Measurements from ENCODE around the gene INCA1.

DNA sequence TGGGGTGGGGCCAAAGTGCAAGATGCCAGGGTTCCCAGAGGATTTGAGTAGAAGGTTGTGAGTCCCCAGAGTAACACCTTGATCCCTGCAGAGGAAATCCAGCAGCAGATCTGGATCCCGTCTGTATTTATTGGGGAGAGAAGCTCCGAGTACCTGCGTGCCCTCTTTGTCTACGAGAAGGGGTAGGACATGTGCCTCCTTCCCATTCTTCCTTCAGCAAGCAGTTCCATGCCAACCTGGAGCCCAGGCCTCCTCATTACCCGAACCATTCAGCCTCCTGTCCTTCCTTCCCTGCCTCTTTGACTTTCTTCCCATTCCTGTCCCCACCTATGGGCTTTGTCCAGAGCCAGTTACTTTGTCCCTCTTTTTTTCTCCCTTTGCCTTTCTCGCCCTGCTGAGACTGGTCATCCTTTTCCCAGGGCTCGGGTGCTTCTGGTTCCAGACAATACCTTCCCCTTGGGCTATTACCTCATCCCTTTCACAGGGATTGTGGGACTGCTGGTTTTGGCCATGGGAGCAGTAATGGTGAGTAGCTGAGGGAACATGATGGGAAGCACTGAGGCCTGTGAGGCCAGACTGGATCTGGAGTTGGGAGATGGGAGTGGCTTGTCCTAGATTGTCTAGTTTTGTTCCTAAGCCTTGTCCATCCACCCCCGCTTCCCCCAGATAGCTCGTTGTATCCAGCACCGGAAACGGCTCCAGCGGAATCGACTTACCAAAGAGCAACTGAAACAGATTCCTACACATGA lies 54.4 kb downstream of the INCA1 start:
- TF ChIP-seq, protein P1, sequence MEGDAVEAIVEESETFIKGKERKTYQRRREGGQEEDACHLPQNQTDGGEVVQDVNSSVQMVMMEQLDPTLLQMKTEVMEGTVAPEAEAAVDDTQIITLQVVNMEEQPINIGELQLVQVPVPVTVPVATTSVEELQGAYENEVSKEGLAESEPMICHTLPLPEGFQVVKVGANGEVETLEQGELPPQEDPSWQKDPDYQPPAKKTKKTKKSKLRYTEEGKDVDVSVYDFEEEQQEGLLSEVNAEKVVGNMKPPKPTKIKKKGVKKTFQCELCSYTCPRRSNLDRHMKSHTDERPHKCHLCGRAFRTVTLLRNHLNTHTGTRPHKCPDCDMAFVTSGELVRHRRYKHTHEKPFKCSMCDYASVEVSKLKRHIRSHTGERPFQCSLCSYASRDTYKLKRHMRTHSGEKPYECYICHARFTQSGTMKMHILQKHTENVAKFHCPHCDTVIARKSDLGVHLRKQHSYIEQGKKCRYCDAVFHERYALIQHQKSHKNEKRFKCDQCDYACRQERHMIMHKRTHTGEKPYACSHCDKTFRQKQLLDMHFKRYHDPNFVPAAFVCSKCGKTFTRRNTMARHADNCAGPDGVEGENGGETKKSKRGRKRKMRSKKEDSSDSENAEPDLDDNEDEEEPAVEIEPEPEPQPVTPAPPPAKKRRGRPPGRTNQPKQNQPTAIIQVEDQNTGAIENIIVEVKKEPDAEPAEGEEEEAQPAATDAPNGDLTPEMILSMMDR (IDR thresholded peaks at IDR 0.05; ENCODE audit: extremely low read depth in 1 of 2, insufficient read depth in 1 of 2, low read depth in 1 of 2, low read length in 2 of 2) = no peak
- TF ChIP-seq EZH2 (IDR thresholded peaks at IDR 0.05; ENCODE audit: borderline replicate concordance, low read depth, low read length, severe bottlenecking) (no peak), FOS (IDR thresholded peaks at IDR 0.05; ENCODE audit: borderline replicate concordance, insufficient read depth, low read length) (no peak), POLR2AphosphoS5 (IDR thresholded peaks at IDR 0.05; ENCODE audit: insufficient read depth, low read depth, low read length) (peak; percentile 62), JUN (IDR thresholded peaks at IDR 0.05; ENCODE audit: borderline replicate concordance, insufficient read depth, insufficient read length, low read depth) (no peak), POLR2A (IDR thresholded peaks at IDR 0.05; ENCODE audit: low read depth, low read length) (peak; percentile 64), MYC (IDR thresholded peaks at IDR 0.05; ENCODE audit: low read depth, low read length) (no peak)
- TF ChIP-seq, protein P2, sequence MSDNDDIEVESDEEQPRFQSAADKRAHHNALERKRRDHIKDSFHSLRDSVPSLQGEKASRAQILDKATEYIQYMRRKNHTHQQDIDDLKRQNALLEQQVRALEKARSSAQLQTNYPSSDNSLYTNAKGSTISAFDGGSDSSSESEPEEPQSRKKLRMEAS (IDR thresholded peaks at IDR 0.05; ENCODE audit: insufficient read depth, insufficient read length) = no peak
